Measurements from ENCODE around the gene UBTFL1. TPM values are rescaled to one million over a fixed set of nuclear protein-coding genes. Genes with fewer than 3 reads are reported as not detected.
A peak's percentile ranks its signal among the peaks of the same experiment; 100 is the strongest.

UBTFL1 gene
- total and polyA plus RNA-seq, 2 of the 8 experiments (the other 6 are each of a cell fraction or from before 2014, with no cell fraction given): not detected

DNA sequence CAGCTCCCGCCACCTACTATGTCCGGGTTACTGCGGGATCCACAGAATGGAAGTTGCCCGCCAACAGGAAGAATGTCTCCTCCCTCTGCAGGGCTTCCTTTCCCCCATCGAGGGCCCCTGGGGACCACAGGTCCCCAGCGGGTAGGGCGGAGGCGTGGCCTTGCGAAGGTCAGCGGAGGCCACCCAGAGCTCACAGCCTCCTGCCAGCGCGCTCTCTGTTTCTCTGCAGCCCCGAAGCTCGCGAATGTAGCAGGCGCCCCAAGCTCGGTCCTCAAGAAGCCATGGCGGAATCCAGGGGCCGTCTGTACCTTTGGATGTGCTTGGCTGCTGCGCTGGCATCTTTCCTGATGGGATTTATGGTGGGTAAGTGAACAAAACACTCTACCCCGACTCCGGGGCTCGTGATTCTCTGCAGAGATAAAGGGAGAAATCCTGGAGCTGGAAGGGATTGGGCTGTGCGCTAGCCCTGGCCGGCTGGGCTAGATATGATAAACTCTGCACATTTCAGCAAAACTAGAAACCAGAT lies 48.8 kb downstream of the UBTFL1 start, which contains the start of gene NAALAD2 (continued):
- no peak for TF ChIP-seq SIX5 (IDR thresholded peaks at IDR 0.05; ENCODE audit: low read depth, low read length)
- TF ChIP-seq RFX5 (IDR thresholded peaks at IDR 0.05; ENCODE audit: borderline replicate concordance, low read depth, low read length): no peak
- TF ChIP-seq TCF12 (IDR thresholded peaks at IDR 0.05; ENCODE audit: low read depth, low read length): no peak
- TF ChIP-seq, protein P1, sequence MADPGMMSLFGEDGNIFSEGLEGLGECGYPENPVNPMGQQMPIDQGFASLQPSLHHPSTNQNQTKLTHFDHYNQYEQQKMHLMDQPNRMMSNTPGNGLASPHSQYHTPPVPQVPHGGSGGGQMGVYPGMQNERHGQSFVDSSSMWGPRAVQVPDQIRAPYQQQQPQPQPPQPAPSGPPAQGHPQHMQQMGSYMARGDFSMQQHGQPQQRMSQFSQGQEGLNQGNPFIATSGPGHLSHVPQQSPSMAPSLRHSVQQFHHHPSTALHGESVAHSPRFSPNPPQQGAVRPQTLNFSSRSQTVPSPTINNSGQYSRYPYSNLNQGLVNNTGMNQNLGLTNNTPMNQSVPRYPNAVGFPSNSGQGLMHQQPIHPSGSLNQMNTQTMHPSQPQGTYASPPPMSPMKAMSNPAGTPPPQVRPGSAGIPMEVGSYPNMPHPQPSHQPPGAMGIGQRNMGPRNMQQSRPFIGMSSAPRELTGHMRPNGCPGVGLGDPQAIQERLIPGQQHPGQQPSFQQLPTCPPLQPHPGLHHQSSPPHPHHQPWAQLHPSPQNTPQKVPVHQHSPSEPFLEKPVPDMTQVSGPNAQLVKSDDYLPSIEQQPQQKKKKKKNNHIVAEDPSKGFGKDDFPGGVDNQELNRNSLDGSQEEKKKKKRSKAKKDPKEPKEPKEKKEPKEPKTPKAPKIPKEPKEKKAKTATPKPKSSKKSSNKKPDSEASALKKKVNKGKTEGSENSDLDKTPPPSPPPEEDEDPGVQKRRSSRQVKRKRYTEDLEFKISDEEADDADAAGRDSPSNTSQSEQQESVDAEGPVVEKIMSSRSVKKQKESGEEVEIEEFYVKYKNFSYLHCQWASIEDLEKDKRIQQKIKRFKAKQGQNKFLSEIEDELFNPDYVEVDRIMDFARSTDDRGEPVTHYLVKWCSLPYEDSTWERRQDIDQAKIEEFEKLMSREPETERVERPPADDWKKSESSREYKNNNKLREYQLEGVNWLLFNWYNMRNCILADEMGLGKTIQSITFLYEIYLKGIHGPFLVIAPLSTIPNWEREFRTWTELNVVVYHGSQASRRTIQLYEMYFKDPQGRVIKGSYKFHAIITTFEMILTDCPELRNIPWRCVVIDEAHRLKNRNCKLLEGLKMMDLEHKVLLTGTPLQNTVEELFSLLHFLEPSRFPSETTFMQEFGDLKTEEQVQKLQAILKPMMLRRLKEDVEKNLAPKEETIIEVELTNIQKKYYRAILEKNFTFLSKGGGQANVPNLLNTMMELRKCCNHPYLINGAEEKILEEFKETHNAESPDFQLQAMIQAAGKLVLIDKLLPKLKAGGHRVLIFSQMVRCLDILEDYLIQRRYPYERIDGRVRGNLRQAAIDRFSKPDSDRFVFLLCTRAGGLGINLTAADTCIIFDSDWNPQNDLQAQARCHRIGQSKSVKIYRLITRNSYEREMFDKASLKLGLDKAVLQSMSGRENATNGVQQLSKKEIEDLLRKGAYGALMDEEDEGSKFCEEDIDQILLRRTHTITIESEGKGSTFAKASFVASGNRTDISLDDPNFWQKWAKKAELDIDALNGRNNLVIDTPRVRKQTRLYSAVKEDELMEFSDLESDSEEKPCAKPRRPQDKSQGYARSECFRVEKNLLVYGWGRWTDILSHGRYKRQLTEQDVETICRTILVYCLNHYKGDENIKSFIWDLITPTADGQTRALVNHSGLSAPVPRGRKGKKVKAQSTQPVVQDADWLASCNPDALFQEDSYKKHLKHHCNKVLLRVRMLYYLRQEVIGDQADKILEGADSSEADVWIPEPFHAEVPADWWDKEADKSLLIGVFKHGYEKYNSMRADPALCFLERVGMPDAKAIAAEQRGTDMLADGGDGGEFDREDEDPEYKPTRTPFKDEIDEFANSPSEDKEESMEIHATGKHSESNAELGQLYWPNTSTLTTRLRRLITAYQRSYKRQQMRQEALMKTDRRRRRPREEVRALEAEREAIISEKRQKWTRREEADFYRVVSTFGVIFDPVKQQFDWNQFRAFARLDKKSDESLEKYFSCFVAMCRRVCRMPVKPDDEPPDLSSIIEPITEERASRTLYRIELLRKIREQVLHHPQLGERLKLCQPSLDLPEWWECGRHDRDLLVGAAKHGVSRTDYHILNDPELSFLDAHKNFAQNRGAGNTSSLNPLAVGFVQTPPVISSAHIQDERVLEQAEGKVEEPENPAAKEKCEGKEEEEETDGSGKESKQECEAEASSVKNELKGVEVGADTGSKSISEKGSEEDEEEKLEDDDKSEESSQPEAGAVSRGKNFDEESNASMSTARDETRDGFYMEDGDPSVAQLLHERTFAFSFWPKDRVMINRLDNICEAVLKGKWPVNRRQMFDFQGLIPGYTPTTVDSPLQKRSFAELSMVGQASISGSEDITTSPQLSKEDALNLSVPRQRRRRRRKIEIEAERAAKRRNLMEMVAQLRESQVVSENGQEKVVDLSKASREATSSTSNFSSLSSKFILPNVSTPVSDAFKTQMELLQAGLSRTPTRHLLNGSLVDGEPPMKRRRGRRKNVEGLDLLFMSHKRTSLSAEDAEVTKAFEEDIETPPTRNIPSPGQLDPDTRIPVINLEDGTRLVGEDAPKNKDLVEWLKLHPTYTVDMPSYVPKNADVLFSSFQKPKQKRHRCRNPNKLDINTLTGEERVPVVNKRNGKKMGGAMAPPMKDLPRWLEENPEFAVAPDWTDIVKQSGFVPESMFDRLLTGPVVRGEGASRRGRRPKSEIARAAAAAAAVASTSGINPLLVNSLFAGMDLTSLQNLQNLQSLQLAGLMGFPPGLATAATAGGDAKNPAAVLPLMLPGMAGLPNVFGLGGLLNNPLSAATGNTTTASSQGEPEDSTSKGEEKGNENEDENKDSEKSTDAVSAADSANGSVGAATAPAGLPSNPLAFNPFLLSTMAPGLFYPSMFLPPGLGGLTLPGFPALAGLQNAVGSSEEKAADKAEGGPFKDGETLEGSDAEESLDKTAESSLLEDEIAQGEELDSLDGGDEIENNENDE (IDR thresholded peaks at IDR 0.05; ENCODE audit: insufficient replicate concordance, low read length): no peak
- TF ChIP-seq YY1 (IDR thresholded peaks at IDR 0.05; ENCODE audit: low read depth, low read length): no peak; the same call in 1 of the 2 replicates
- TF ChIP-seq TEAD4 (IDR thresholded peaks at IDR 0.05; ENCODE audit: low read depth, low read length): peak; percentile 50; the same call in 1 of the 2 replicates
- TF ChIP-seq, protein P2, sequence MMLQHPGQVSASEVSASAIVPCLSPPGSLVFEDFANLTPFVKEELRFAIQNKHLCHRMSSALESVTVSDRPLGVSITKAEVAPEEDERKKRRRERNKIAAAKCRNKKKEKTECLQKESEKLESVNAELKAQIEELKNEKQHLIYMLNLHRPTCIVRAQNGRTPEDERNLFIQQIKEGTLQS (IDR thresholded peaks at IDR 0.05; ENCODE audit: insufficient read depth, low read depth, low read length): no peak
- no peak; a peak in 1 of 3 replicates for TF ChIP-seq POLR2A (IDR thresholded peaks at IDR 0.05; ENCODE audit: control extremely low read depth in 1 of 2, low read depth in 2 of 2, low read length in 2 of 2)
- TF ChIP-seq, protein P3, sequence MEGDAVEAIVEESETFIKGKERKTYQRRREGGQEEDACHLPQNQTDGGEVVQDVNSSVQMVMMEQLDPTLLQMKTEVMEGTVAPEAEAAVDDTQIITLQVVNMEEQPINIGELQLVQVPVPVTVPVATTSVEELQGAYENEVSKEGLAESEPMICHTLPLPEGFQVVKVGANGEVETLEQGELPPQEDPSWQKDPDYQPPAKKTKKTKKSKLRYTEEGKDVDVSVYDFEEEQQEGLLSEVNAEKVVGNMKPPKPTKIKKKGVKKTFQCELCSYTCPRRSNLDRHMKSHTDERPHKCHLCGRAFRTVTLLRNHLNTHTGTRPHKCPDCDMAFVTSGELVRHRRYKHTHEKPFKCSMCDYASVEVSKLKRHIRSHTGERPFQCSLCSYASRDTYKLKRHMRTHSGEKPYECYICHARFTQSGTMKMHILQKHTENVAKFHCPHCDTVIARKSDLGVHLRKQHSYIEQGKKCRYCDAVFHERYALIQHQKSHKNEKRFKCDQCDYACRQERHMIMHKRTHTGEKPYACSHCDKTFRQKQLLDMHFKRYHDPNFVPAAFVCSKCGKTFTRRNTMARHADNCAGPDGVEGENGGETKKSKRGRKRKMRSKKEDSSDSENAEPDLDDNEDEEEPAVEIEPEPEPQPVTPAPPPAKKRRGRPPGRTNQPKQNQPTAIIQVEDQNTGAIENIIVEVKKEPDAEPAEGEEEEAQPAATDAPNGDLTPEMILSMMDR (IDR thresholded peaks at IDR 0.05; ENCODE audit: control extremely low read depth in 1 of 3, insufficient read depth in 1 of 3, low read depth in 1 of 3, low read length in 3 of 3): no peak
